Stimulated activated CD4-positive, alpha-beta T cell treated with anti-CD3 and anti-CD28 coated beads, Interleukin-12 subunit alpha, Interleukin-12 subunit beta, amount 100 ng/mL, for 4 hours (primary cell): ENCODE data around the gene TTC12.
"Not testable (repeated sequence)": the region's sequence is repeated elsewhere in the genome, so short reads cannot be mapped to it uniquely, and the experiment has no call there.

ENCODE experiments used
- DNase-seq: peaks from one replicate; pipeline ENCODE4 v3.0.0-alpha.2; 2020

Gene TTC12

GRCh38 chr11:113286009-113286408, 28.4 kb upstream of the TTC12 start:
- no peak for DNase-seq

- no peak for DNase-seq
Observed at GRCh38 chr11:113286509-113287497, 27.6 kb upstream of the TTC12 start.

- DNase-seq: no peak
Observed at GRCh38 chr11:113287801-113288200, 26.6 kb upstream of the TTC12 start.

GRCh38 chr11:113288286-113288863, 26.0 kb upstream of the TTC12 start:
- DNase-seq: no peak

- DNase-seq: peak; percentile 63
Observed at GRCh38 chr11:113289431-113290187, 24.8 kb upstream of the TTC12 start.

- DNase-seq: no peak
Observed at GRCh38 chr11:113293936-113294335, 20.4 kb upstream of the TTC12 start.

GRCh38 chr11:113295993-113296392, 18.4 kb upstream of the TTC12 start:
- DNase-seq: no peak

- DNase-seq: no peak
Observed at GRCh38 chr11:113296447-113297205, 17.8 kb upstream of the TTC12 start.

GRCh38 chr11:113298496-113298895, 15.9 kb upstream of the TTC12 start:
- DNase-seq: not testable (repeated sequence)

GRCh38 chr11:113304916-113305315, 9.5 kb upstream of the TTC12 start:
- DNase-seq: no peak

GRCh38 chr11:113305440-113306336, 8.7 kb upstream of the TTC12 start:
- DNase-seq: peak; percentile 68

- DNase-seq: no peak
Observed at GRCh38 chr11:113308601-113309000, 5.8 kb upstream of the TTC12 start.

- no peak for DNase-seq
Observed at GRCh38 chr11:113311536-113311935, 2.8 kb upstream of the TTC12 start.

GRCh38 chr11:113313601-113314000, 782 bp upstream of the TTC12 start:
- DNase-seq: no peak

GRCh38 chr11:113314065-113314388, 356 bp upstream of the TTC12 start:
- no peak for DNase-seq

GRCh38 chr11:113315811-113316210, 1.4 kb downstream of the TTC12 start:
- no peak for DNase-seq

- no peak for DNase-seq
Observed at GRCh38 chr11:113316256-113316655, 1.9 kb downstream of the TTC12 start.

GRCh38 chr11:113317339-113317738, 3.0 kb downstream of the TTC12 start:
- no peak for DNase-seq

GRCh38 chr11:113319085-113319484, 4.7 kb downstream of the TTC12 start:
- no peak for DNase-seq

- DNase-seq: no peak
Observed at GRCh38 chr11:113322158-113322557, 7.8 kb downstream of the TTC12 start.

GRCh38 chr11:113324250-113324649, 9.9 kb downstream of the TTC12 start:
- no peak for DNase-seq

- no peak for DNase-seq
Observed at GRCh38 chr11:113329725-113330124, 15.3 kb downstream of the TTC12 start.
